Ishikawa (cell line): ENCODE data around the gene KRT20.

Source experiments
- CEBPB ChIP-seq: IDR thresholded peaks from 2 replicates; pipeline ENCODE4 v1.6.1; 2012
- CREB1 ChIP-seq: IDR thresholded peaks from 2 replicates; pipeline ENCODE4 v1.6.1; 2012; ENCODE audit warnings: low read depth
- EGR1 ChIP-seq: IDR thresholded peaks from 2 replicates; pipeline ENCODE4 v1.6.1; 2012
- EP300 ChIP-seq: IDR thresholded peaks from 2 replicates; pipeline ENCODE4 v1.6.1; 2012; ENCODE audit warnings: borderline replicate concordance
- FOXM1 ChIP-seq: IDR thresholded peaks from 2 replicates; pipeline ENCODE4 v1.6.1; 2012; ENCODE audit warnings: low read depth, borderline replicate concordance
- MAX ChIP-seq: IDR thresholded peaks from 2 replicates; pipeline ENCODE4 v1.6.1; 2012
- NFIC ChIP-seq: IDR thresholded peaks from 2 replicates; pipeline ENCODE4 v1.6.1; 2012
- RAD21 ChIP-seq: IDR thresholded peaks from 2 replicates; pipeline ENCODE4 v1.6.1; 2012; ENCODE audit warnings: low read depth
- REST ChIP-seq: IDR thresholded peaks from 2 replicates; pipeline ENCODE4 v1.6.1; 2012; ENCODE audit warnings: low read depth, mild to moderate bottlenecking
- TAF1 ChIP-seq: IDR thresholded peaks from 2 replicates; pipeline ENCODE4 v1.6.1; 2012; ENCODE audit warnings: low read depth, mild to moderate bottlenecking
- TCF12 ChIP-seq: IDR thresholded peaks from 2 replicates; pipeline ENCODE4 v1.6.1; 2012; ENCODE audit warnings: low read depth
- TEAD4 ChIP-seq: IDR thresholded peaks from 2 replicates; pipeline ENCODE4 v1.6.1; 2012
- USF1 ChIP-seq: IDR thresholded peaks from 2 replicates; pipeline ENCODE4 v1.6.1; 2012
- YY1 ChIP-seq: IDR thresholded peaks from 2 replicates; pipeline ENCODE4 v1.6.1; 2012; ENCODE audit warnings: low read depth
- ZBTB7A ChIP-seq: IDR thresholded peaks from 2 replicates; pipeline ENCODE4 v1.6.1; 2012; ENCODE audit warnings: low read depth

The KRT20 gene

GRCh38 chr17:40841246-40841645, 43.8 kb downstream of the KRT20 start:
- no peak for TF ChIP-seq EP300

DNA sequence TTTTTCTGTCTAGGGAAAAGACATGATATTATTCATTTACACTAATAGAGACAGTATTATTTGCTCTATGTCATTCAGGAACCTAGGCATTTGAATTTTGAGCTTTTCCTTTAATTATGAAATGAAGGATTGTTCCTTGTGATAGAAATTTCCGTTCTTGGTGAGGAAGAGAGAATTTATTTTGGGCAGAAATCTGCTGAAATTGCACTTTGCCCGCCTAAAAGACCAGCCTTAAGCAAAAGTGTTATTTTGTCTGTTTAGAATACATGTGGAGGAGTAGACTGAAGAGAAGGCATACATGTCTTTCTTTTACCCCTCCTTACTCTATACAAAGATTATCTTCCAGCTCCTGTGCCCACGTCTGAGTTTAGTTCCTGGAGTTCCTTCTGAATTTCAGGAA, 45.8 kb downstream of the KRT20 start:
- TF ChIP-seq FOXM1 (no peak), USF1 (no peak), EGR1 (no peak), TCF12 (no peak), YY1 (no peak), CEBPB (no peak), CREB1 (no peak), TAF1 (no peak), RAD21 (no peak), MAX (no peak), NFIC (no peak), REST (no peak), TEAD4 (no peak), EP300 (no peak), ZBTB7A (no peak)

- TF ChIP-seq YY1 (no peak), REST (no peak), EP300 (no peak), NFIC (no peak), ZBTB7A (no peak), TEAD4 (no peak), RAD21 (no peak), TCF12 (no peak)
Observed at GRCh38 chr17:40836020-40836419, 49.0 kb downstream of the KRT20 start.

DNA sequence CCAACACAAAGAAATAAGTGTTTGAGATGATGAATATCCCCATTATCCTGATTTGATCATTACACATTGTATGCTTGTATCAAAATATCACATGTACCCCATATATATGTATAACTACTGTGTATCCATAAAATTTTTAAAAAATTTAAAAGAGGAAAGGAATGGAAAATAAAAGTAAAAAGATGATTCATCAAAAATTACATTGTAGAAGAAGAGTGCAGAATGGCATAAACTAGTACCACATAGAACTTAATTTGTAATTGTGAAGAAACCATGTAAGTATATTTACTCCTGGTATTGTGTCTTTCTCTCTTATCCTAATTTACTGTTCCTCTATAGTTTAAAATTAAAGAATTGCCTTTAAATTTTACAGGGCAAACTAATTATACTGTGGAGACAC, 51.2 kb downstream of the KRT20 start:
- no peak for TF ChIP-seq CREB1
- TF ChIP-seq RAD21: no peak
- TF ChIP-seq TAF1: no peak

DNA sequence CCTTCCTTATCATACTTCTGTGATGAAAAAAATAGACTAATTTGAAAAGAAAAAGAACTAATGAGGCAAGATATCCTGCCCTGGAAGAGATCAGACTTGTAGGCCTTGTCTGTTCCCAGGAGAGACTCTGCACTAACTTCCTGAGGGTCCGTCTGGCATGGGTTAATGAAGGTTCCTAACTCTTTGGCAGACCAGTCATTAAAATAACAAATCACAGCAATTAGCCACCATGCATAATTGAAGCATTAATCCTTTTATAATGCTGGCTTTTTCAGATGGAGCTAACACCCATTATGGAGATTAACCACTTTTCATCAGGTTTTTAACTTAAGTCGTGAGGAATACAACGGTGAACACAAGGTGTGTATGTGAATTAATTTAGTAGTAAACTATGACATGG, 52.2 kb downstream of the KRT20 start:
- TF ChIP-seq REST (no peak), YY1 (no peak), MAX (no peak), TAF1 (no peak), FOXM1 (no peak), NFIC (no peak), ZBTB7A (no peak), RAD21 (no peak), TEAD4 (no peak), TCF12 (no peak), CREB1 (no peak), EP300 (no peak), CEBPB (no peak), USF1 (no peak), EGR1 (no peak)
